GM18873 (cell line): ENCODE results near the gene TMIGD3.

Experiments used
- ATAC-seq: cut with Tn5 transposase; IDR thresholded peaks from one replicate; pipeline ENCODE4 v1.9.1; 2021; ENCODE audit warnings: mild to moderate bottlenecking, moderate library complexity, moderate number of reproducible peaks; ENCODE audit not compliant: unreplicated experiment, low FRiP score

The TMIGD3 gene

GRCh38 chr1:111476761-111477309, 26.6 kb downstream of the TMIGD3 start:
- no peak for ATAC-seq

DNA sequence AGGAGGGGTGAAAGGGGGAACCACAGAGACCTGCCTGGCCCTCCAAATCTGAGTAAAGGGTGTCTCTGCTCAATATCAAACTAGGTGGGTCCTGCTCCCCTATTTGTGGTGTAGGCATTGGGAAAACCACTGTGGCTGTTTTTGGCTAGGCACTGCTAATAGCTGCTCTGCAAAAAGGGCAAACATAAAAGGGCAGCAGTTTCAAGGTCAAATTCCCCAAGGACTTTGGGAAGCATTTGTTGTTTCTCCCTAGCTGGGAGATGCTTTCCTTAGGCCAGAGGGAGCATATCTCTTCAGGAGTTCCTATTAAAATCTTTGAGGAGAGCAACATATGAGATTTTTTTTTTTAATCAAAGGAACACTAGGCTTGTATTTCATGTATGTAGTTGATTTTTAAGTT, 27.2 kb downstream of the TMIGD3 start:
- no peak for ATAC-seq

DNA sequence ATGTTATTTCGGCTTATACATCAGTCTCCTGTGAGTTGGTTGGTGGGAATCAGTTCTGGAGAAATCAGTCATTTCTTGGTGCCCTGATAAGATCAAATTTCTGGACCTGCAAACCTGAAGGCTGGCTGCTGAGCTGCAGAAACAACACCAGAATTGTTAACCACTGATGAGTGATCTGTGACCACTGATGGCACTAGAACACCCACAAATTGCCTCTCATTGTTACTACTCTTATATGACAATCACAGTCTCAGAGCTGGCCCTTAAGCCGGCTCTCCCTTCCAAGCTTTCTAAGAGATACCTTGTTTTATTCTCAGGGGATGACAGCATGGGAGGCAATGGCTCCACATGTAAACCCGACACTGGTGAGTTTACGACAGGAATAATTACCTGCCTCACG, 27.7 kb downstream of the TMIGD3 start:
- ATAC-seq, result no peak

GRCh38 chr1:111474521-111474920, 28.9 kb downstream of the TMIGD3 start:
- no peak for ATAC-seq

GRCh38 chr1:111474106-111474505, 29.3 kb downstream of the TMIGD3 start:
- ATAC-seq, result no peak

- ATAC-seq, result no peak
Measured at GRCh38 chr1:111471538-111471937, 31.9 kb downstream of the TMIGD3 start.

- ATAC-seq, result no peak
Measured at GRCh38 chr1:111471012-111471411, 32.4 kb downstream of the TMIGD3 start.

DNA sequence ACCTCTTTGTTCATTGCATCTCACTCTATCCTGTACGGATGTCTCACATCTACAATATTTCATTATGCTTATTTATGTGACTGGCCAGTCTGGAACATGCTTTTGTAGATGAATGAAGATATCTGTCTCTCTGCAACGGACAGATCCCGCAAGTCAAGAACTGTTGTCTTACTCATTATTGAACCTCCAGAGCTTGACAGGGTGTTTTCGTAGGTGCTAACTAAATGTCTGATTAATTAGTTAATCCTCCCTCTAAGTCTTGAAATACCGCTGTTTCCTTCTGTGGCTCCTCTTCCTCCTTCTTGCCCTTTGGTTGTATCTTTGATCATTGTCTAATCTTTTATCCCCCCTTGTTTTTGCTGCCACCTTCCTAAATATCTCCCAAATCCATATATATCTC, 32.8 kb downstream of the TMIGD3 start:
- no peak for ATAC-seq

DNA sequence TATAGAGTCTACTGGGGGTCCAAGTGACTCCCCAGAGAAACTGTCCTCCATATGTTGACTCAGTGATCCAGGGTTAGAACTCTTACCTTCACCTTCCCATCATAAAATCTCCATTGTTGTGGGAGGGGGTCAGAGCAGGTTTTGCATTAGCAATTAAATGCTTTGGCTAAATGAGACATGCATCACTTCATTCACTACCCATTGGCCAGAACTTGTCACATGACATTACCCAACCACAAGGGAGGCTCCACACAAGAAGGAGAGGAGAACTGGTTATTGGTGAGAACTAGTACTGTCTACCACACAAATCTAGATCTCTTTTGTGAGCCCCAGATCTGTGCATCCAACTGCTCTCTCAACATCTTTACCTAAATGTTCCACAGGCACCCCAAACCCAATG, 33.9 kb downstream of the TMIGD3 start:
- ATAC-seq, result no peak

DNA sequence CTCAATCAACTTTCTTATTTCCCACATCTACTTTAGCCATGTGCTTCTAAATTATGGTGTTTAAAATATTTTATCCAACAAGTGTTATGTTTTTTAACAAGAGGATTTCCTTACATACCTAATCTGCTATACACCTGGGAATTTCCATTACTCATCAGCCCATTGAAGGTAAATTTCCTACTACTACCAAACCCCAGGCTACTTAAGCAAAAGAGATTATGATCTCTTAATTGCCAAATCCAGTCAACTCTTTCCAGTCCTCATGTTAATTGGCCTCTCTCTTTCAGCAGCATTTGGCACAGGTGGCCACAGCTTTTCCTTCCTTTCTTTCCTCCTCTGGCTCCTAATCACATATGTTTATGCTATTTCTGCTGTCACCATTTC, 34.7 kb downstream of the TMIGD3 start:
- ATAC-seq, result no peak

- no peak for ATAC-seq
Measured at GRCh38 chr1:111467865-111468716, 35.3 kb downstream of the TMIGD3 start.

GRCh38 chr1:111466480-111466879, 37.0 kb downstream of the TMIGD3 start:
- no peak for ATAC-seq

- no peak for ATAC-seq
Measured at GRCh38 chr1:111465754-111466153, 37.7 kb downstream of the TMIGD3 start.

GRCh38 chr1:111463029-111463683, 40.3 kb downstream of the TMIGD3 start:
- no peak for ATAC-seq

DNA sequence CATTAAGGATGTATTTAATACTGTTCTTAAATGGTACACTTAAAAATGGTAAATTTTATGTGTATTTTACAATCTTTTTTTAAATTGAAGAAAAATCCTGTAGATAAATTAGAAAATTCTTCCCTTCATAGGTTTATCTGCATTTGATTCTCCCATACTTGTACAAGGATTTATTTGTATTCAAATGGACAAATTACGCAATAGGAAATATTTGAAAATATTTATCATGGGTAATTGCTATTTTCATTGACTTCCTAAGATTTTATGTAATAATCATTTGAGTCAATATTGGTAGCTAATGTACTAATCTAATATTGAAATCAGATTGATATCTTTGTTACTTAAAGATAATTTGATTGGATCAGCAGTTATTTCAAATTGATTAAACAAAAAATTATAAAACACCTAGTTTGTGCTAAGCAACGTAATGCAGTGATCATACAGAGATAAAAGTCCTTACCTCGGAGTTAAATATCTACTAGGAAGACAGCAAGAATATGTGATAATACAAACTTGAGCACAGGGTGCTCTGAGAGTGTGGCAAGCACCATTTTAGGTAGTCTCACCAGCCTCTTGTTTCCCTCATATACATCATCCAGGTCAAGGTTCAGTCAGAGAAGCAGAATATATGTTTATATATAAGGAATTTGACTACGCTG, 40.9 kb downstream of the TMIGD3 start:
- ATAC-seq, result no peak

GRCh38 chr1:111461765-111462164, 41.7 kb downstream of the TMIGD3 start:
- ATAC-seq, result no peak

DNA sequence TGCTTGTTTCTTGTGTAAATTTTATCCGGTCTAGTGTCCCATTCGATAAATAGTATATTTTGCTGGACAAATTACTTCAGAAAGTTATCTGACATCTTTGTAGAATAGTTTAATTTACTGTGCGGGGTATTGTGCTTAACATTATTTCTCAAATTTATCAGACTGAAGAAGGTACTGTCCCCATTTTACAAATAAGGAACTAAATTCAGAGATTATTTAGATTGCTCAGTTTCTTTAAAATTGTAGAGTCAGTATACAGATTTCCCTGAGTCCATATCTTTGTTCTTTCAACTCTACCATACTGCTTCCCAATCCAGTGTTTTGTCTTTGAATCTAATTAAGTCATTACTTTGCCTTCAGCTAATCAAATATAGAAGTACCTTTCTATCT, 47.8 kb downstream of the TMIGD3 start:
- ATAC-seq, result no peak

DNA sequence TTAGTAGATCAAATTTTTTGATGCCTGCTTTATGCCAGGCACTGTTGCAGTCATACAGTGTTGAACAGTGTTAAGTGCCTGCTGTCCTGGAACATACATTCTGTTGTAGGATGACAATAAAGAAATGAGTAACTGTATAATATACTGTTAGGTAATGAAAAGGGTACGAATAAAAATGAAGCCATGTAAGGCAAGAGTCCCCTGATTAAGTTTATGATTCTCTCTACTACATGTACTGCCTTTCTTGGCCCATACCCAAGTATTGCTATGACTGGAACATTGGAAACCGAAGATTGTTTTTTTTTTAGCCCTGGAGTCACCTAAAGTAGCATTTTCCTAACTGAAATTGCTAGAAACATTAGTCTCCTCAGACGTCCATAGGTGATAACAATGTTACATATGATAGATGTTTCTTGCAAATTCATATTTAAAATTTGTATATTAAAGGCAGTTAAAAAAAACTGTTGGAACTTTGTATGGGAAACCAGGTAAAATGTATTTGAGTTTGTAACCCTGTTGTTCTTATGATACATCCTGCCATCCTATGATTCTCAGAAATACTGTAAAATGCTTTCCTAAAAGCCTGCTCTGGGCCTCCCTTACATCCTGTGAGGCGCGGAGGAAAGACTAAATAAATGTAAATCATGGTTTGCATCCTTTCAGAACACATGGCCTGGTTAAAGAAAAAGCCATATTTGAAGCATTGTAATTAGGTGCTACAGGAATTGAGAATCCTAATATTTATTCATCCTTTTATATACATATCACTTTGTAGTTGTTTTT, 48.4 kb downstream of the TMIGD3 start:
- no peak for ATAC-seq

- no peak for ATAC-seq
Measured at GRCh38 chr1:111453706-111454105, 49.7 kb downstream of the TMIGD3 start.

- ATAC-seq, result no peak
Measured at GRCh38 chr1:111452581-111452980, 50.9 kb downstream of the TMIGD3 start.
